ENCODE measurements around the gene WHRN. TPM values are rescaled to one million over a fixed set of nuclear protein-coding genes. Genes with fewer than 3 reads are reported as not detected.

WHRN gene
- total and polyA plus RNA-seq, 9 of the 15 experiments (the other 6 are each of a cell fraction or from before 2014, with no cell fraction given): 0.31 to 14.1 (median 3.0) TPM

DNA sequence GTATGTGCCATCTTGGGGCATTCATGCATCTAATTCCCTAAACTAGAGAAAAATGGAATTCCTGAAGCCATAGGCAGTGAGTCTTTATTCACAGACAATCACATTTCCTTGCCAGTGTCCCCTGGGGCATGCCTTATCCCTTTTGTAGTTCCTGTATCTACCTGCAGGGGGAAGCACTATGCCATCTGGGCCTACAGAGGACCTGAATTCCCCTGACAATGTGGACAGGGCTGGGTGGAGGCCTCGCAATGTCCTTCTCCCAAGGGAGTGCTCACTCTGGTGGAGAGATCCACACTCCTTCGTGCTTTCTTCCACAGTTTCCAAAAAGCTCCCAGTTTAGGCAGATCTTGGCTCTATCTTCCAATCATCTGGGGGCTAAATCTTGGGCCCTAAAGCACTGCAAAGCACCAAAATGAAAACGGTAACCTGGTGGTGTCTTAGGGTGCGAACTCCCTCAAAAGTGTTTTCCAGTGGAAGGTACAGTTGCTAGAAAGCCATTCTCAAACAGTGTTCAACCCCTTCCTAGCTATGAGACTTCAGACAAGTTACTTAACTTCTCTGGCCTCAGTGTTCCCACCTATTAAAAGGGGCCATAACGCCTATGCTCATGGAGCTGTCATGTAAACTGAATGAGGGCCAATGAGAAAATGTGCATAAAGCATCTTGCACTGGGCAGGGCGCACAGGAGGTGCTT is 17.5 kb downstream of the WHRN start (continued):
- TF ChIP-seq, protein P1, sequence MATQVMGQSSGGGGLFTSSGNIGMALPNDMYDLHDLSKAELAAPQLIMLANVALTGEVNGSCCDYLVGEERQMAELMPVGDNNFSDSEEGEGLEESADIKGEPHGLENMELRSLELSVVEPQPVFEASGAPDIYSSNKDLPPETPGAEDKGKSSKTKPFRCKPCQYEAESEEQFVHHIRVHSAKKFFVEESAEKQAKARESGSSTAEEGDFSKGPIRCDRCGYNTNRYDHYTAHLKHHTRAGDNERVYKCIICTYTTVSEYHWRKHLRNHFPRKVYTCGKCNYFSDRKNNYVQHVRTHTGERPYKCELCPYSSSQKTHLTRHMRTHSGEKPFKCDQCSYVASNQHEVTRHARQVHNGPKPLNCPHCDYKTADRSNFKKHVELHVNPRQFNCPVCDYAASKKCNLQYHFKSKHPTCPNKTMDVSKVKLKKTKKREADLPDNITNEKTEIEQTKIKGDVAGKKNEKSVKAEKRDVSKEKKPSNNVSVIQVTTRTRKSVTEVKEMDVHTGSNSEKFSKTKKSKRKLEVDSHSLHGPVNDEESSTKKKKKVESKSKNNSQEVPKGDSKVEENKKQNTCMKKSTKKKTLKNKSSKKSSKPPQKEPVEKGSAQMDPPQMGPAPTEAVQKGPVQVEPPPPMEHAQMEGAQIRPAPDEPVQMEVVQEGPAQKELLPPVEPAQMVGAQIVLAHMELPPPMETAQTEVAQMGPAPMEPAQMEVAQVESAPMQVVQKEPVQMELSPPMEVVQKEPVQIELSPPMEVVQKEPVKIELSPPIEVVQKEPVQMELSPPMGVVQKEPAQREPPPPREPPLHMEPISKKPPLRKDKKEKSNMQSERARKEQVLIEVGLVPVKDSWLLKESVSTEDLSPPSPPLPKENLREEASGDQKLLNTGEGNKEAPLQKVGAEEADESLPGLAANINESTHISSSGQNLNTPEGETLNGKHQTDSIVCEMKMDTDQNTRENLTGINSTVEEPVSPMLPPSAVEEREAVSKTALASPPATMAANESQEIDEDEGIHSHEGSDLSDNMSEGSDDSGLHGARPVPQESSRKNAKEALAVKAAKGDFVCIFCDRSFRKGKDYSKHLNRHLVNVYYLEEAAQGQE (IDR thresholded peaks at IDR 0.05; ENCODE audit: borderline replicate concordance): peak; percentile 75
- TF ChIP-seq, protein P1 (CRISPR knock-in tag; IDR thresholded peaks at IDR 0.05; ENCODE audit: low read depth): no peak
- TF ChIP-seq SNRNP70 (optimal IDR thresholded peaks at IDR 0.05; ENCODE audit: low read depth, low read length): no peak
- no peak for TF ChIP-seq HMG20A (CRISPR knock-in tag; conservative IDR thresholded peaks at IDR 0.05)
- no peak for TF ChIP-seq NFATC3 (IDR thresholded peaks at IDR 0.05)
- TF ChIP-seq POLR3A (IDR thresholded peaks at IDR 0.05; ENCODE audit: borderline replicate concordance, extremely low read depth, insufficient read depth, insufficient read length): no peak
- TF ChIP-seq ETV5 (CRISPR knock-in tag; IDR thresholded peaks at IDR 0.05; ENCODE audit: low read depth): no peak
- peak; percentile 66 for TF ChIP-seq ZFX (CRISPR knock-in tag; IDR thresholded peaks at IDR 0.05)
- TF ChIP-seq PRPF4 (IDR thresholded peaks at IDR 0.05; ENCODE audit: insufficient read depth, low read depth, low read length, poor library complexity, severe bottlenecking): no peak
- no peak for TF ChIP-seq ZNF318 (IDR thresholded peaks at IDR 0.05; ENCODE audit: borderline replicate concordance in 1 of 2, low read depth in 1 of 2)

All from K562 (cell line).